Measurements from ENCODE around the gene NFKBIE.

Gene NFKBIE

GRCh38 chr6:44272529-44272928 lies 7.2 kb upstream of the NFKBIE start:
- TF ChIP-seq SNAI2 (CRISPR knock-in tag; IDR thresholded peaks at IDR 0.05) = no peak
- TF ChIP-seq PPARA (CRISPR knock-in tag; IDR thresholded peaks at IDR 0.05; ENCODE audit: borderline replicate concordance) = no peak
- TF ChIP-seq TOX (CRISPR knock-in tag; IDR thresholded peaks at IDR 0.05; ENCODE audit: borderline replicate concordance) = no peak
- TF ChIP-seq ZFP3 (CRISPR knock-in tag; IDR thresholded peaks at IDR 0.05) = no peak
- no peak for TF ChIP-seq OSR1 (CRISPR knock-in tag; IDR thresholded peaks at IDR 0.05)
- no peak for TF ChIP-seq ARNTL (CRISPR knock-in tag; IDR thresholded peaks at IDR 0.05; ENCODE audit: borderline replicate concordance, low read depth)
- no peak for TF ChIP-seq CREB5 (CRISPR knock-in tag; IDR thresholded peaks at IDR 0.05; ENCODE audit: low read depth)
- TF ChIP-seq ZFP30 (CRISPR knock-in tag; IDR thresholded peaks at IDR 0.05) = no peak
- TF ChIP-seq TSHZ2 (CRISPR knock-in tag; IDR thresholded peaks at IDR 0.05) = no peak
- no peak for ATAC-seq

- TF ChIP-seq ESRRG (CRISPR knock-in tag; IDR thresholded peaks at IDR 0.05) (no peak), OSR1 (CRISPR knock-in tag; IDR thresholded peaks at IDR 0.05) (no peak), PPARA (CRISPR knock-in tag; IDR thresholded peaks at IDR 0.05; ENCODE audit: borderline replicate concordance) (no peak)
- no peak for ATAC-seq
Measured at GRCh38 chr6:44271914-44272313, 6.6 kb upstream of the NFKBIE start.

GRCh38 chr6:44271406-44271723 lies 6.0 kb upstream of the NFKBIE start:
- no peak for ATAC-seq

More at GRCh38 chr6:44271406-44271723, 6.0 kb upstream of the NFKBIE start:
- TF ChIP-seq TSHZ2 (CRISPR knock-in tag; IDR thresholded peaks at IDR 0.05) = no peak
- no peak for TF ChIP-seq TCF4 (CRISPR knock-in tag; IDR thresholded peaks at IDR 0.05; ENCODE audit: borderline replicate concordance)
- TF ChIP-seq ESRRG (CRISPR knock-in tag; IDR thresholded peaks at IDR 0.05) = no peak
- no peak for TF ChIP-seq PATZ1 (CRISPR knock-in tag; IDR thresholded peaks at IDR 0.05; ENCODE audit: borderline replicate concordance)
- TF ChIP-seq OSR1 (CRISPR knock-in tag; IDR thresholded peaks at IDR 0.05) = no peak
- TF ChIP-seq PPARA (CRISPR knock-in tag; IDR thresholded peaks at IDR 0.05; ENCODE audit: borderline replicate concordance) = no peak
- no peak for TF ChIP-seq ZNF8 (CRISPR knock-in tag; IDR thresholded peaks at IDR 0.05)
- TF ChIP-seq GLIS3 (CRISPR knock-in tag; IDR thresholded peaks at IDR 0.05) = no peak
- no peak for TF ChIP-seq RARB (CRISPR knock-in tag; IDR thresholded peaks at IDR 0.05)
- no peak for TF ChIP-seq ZC3H10 (CRISPR knock-in tag; IDR thresholded peaks at IDR 0.05)
- no peak for TF ChIP-seq SNAI2 (CRISPR knock-in tag; IDR thresholded peaks at IDR 0.05)
- no peak for TF ChIP-seq ZFP3 (CRISPR knock-in tag; IDR thresholded peaks at IDR 0.05)
- no peak for TF ChIP-seq ZNF565 (CRISPR knock-in tag; conservative IDR thresholded peaks at IDR 0.05; ENCODE audit: low read depth)
- TF ChIP-seq TOX (CRISPR knock-in tag; IDR thresholded peaks at IDR 0.05; ENCODE audit: borderline replicate concordance) = no peak
- TF ChIP-seq ZNF70 (CRISPR knock-in tag; IDR thresholded peaks at IDR 0.05) = no peak

All from SK-N-SH treated with all-trans-retinoic acid at 6 μM for 48 hours (cell line).